Lower lobe of right lung (tissue), 2 donors: ENCODE measurements around the gene ARHGEF25. TPM values are rescaled to one million over a fixed set of nuclear protein-coding genes. Genes with fewer than 3 reads are reported as not detected.

ENCODE experiments used
- ATAC-seq, 2 donors: fragments of 200-7000 bp; cut with Tn5 transposase; one replicate each; pipeline ENCODE4 v1.9.1; 2020 to 2022; ENCODE audit warnings: mild to moderate bottlenecking in 2 of 2, moderate library complexity in 2 of 2
- DNase-seq: peaks from one replicate; pipeline ENCODE4 v3.0.0-alpha.2; 2020
- H3K27ac ChIP-seq: fragments of 200-600 bp; one replicate; pipeline ENCODE4 v1.8.0; 2022
- H3K27me3 ChIP-seq: fragments of 200-600 bp; one replicate; pipeline ENCODE4 v1.8.0; 2022; ENCODE audit warnings: low read depth
- H3K36me3 ChIP-seq: fragments of 200-600 bp; one replicate; pipeline ENCODE4 v1.8.0; 2022; ENCODE audit warnings: mild to moderate bottlenecking
- H3K4me1 ChIP-seq: fragments of 200-600 bp; one replicate; pipeline ENCODE4 v1.8.0; 2022
- H3K4me3 ChIP-seq: fragments of 200-600 bp; one replicate; pipeline ENCODE4 v1.8.0; 2022; ENCODE audit warnings: mild to moderate bottlenecking
- H3K9me3 ChIP-seq: fragments of 200-600 bp; one replicate; pipeline ENCODE4 v1.8.0; 2022
- intact Hi-C: fragments of 100-400 bp; cut with DNase I; formaldehyde crosslinking; loops from one replicate; pipeline ENCODE4 v1.11.0; 2022
- total RNA-seq: library from RNA; stranded (reverse); fragmentation: NEBNext Ultra II Directional; extraction: Animal tissue kit (Norgen Biotek cat#: 25700); gene quantifications from one replicate; pipeline ENCODE4 v1.2.1, GENCODE V29; 2021
- TF ChIP-seq, protein P1 (sequence below): fragments of 200-600 bp; IDR thresholded peaks from one replicate; pipeline ENCODE4 v1.8.0; 2022; ENCODE audit warnings: antibody characterized with exemption, mild to moderate bottlenecking
- donor health status: DM: no; HTN: yes; CAD: no; lungs with severe emphysema.

The ARHGEF25 gene
- total RNA-seq, 1 donor from 2014 or later: 11.5 TPM

DNA sequence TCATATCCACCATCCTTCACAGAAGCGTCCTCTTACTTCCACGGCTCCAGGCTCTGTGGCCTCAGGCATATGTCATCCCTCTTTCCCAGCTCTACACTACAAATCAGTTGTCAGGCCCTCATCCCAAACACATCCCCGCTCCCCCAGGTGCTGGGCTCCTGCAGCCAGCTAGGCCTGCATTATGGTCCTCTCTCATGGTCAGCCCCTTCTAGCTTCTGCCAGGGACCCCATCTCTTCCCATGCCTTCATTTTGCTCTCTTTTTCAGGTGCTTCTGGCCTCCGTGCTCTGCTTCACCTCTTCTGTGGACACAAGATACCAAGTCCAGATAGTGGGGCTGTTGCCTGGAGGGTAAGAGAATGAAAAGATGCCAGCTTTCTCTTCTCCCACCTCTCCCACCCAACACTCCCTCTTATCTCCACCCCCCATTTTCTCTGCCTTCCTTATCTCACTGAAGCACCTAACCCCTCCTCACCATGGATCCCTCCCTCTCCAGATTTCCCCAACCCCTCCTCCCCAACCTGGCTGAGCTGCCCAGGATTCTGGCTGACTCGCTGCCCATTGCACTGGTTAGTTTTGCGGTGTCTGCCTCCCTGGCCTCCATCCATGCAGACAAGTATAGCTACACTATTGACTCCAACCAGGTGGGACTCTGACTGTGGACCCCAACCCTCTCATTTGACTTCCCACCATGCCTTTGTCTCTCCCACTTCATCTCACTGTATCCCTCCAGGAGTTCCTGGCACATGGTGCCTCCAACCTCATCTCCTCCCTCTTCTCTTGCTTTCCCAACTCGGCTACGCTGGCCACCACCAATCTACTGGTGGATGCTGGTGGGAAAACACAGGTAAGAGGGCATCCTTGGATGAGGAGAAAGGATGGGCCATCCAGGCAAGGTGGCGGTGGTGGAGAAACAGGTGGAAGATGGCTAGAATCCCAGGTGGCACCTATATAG lies 11.3 kb downstream of the ARHGEF25 start:
- H3K27me3 ChIP-seq: peaks cover 97% of the 10 kb centered on the region
- no peak for DNase-seq
- no peaks in the 10 kb centered on the region for H3K9me3 ChIP-seq
- ATAC-seq: no peak
- H3K36me3 ChIP-seq: no peaks in the 10 kb centered on the region
- no peak overlapping the region for H3K4me3 ChIP-seq
- H3K27ac ChIP-seq: no peak overlapping the region
- peaks cover 27% of the 10 kb centered on the region for H3K4me1 ChIP-seq
- intact Hi-C loops: no loop called here
- TF ChIP-seq, protein P1, sequence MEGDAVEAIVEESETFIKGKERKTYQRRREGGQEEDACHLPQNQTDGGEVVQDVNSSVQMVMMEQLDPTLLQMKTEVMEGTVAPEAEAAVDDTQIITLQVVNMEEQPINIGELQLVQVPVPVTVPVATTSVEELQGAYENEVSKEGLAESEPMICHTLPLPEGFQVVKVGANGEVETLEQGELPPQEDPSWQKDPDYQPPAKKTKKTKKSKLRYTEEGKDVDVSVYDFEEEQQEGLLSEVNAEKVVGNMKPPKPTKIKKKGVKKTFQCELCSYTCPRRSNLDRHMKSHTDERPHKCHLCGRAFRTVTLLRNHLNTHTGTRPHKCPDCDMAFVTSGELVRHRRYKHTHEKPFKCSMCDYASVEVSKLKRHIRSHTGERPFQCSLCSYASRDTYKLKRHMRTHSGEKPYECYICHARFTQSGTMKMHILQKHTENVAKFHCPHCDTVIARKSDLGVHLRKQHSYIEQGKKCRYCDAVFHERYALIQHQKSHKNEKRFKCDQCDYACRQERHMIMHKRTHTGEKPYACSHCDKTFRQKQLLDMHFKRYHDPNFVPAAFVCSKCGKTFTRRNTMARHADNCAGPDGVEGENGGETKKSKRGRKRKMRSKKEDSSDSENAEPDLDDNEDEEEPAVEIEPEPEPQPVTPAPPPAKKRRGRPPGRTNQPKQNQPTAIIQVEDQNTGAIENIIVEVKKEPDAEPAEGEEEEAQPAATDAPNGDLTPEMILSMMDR: no peak

DNA sequence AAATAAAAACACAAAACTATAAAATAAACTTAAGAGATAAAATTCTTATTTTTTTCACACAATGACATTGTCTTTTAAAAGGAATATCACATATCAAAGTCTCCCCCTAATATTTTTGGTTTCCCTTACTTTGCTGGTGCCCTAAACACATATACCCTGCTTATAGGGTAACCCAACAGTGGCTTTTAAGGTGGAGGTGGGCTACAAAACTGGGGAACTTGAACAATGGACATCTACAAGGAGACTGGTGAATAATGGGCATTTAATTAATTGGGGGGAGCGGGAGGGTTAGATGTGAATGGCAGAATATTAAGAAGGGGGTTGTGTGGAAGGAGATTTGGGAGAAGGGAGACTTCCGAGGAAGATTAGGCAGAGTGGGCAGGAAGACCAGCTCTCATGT lies 12.2 kb downstream of the ARHGEF25 start:
- Histone ChIP-seq H3K27me3 (peaks cover 100% of the 10 kb centered on the region), H3K27ac (no peak overlapping the region)
- intact Hi-C loops: no loop called here

DNA sequence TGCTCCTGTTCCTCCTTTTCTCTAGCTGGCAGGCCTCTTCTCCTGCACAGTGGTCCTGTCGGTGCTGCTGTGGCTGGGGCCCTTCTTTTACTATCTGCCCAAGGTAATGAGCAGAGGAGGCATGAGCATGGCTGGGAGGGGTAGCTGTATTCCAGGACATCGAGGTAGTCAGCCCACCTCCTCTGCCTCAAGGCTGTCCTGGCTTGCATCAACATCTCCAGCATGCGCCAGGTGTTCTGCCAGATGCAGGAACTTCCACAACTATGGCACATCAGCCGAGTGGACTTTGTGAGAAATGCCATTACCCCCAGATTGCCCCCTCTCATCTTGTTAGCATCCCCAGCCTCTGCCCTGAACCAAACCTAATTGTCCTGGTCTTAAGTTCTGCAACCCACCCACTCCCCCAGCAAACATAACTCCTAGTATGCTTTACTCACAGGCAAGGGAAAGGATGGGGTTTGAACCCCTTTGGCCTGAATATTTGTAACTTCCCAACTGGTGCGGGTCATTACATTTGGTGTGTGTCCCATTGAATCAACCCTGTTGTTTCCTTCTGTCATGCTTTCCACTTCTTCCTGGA lies 12.7 kb downstream of the ARHGEF25 start:
- Histone ChIP-seq H3K9me3 (no peaks in the 10 kb centered on the region), H3K4me3 (no peak overlapping the region), H3K27me3 (peaks cover 100% of the 10 kb centered on the region), H3K4me1 (peaks cover 35% of the 10 kb centered on the region), H3K27ac (no peak overlapping the region), H3K36me3 (no peaks in the 10 kb centered on the region)
- ATAC-seq: no peak
- DNase-seq: no peak
- TF ChIP-seq, protein P1: no peak
- intact Hi-C loops: no loop called here

More for the DNA sequence above, 12.2 kb downstream of the ARHGEF25 start:
- ATAC-seq (no peak), DNase-seq (no peak)
- TF ChIP-seq, protein P1: no peak
- H3K4me1 ChIP-seq: peaks cover 35% of the 10 kb centered on the region
- no peaks in the 10 kb centered on the region for H3K9me3 ChIP-seq
- no peaks in the 10 kb centered on the region for H3K36me3 ChIP-seq
- no peak overlapping the region for H3K4me3 ChIP-seq

DNA sequence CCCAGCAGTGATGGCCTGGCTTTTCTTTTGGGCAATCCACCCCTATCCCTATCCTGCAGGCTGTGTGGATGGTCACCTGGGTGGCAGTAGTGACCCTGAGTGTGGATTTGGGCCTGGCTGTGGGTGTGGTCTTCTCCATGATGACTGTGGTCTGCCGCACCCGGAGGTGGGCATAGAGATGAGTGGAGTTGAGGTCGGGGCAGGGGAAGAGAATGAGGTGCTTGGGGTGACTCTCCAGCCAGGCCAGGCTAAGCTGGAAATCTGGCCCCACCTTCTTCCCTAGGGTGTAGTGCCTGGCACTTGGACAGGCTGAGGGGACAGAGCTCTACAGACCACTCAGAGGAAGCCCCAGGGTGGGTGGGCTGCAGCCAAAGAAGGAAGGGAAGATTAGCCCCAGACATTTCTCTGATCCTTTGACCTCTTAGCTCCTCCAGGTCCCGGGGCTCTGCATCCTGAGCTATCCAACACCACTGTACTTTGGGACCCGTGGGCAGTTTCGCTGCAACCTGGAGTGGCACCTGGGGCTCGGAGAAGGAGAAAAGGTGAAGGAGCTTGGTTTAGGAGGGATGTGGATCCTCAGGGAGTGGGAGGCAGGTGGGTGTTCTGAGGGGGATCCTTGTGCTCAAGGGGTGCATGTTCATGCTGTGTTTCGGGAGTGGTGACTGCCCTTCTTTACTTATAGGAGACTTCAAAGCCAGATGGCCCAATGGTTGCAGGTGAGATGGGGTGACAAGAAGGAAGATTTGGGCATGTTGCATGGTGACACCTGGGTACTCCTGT lies 13.4 kb downstream of the ARHGEF25 start:
- no peak for ATAC-seq
- peaks cover 33% of the 10 kb centered on the region for H3K4me1 ChIP-seq
- no peaks in the 10 kb centered on the region for H3K9me3 ChIP-seq
- H3K27me3 ChIP-seq: peaks cover 100% of the 10 kb centered on the region
- H3K36me3 ChIP-seq: no peaks in the 10 kb centered on the region
- intact Hi-C loops: no loop called here
- TF ChIP-seq, protein P1: no peak
- H3K27ac ChIP-seq: no peak overlapping the region
- no peak for DNase-seq
- no peak overlapping the region for H3K4me3 ChIP-seq

DNA sequence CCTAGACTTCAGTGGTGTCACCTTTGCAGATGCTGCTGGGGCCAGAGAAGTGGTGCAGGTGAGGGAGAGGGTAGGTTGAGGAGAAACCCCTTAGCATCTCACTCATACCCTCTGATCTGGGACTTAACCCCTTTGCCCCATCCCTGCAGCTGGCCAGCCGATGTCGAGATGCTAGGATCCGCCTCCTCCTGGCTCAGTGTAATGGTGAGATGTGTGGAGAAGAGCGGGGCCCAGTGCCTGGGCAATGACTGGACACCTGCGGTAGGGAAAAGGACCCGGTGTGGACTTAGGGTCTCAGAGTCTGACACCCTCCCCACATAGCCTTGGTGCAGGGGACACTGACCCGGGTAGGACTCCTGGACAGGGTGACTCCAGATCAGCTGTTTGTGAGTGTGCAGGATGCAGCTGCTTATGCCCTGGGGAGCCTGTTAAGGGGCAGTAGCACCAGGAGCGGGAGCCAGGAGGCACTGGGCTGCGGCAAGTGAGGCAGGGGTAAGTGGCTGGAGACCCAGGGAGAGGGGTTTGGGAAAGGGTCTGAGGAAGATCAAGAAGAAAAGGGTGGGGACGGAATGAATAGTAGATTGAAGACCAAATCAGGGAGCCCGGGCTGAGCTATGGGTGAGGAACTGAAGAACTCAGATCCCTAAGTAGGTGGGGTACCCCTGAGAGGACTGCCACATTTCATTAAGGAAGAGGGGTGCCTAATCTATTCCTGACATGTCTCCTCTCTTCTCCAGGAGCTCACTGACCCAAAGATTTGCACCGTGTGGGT lies 14.2 kb downstream of the ARHGEF25 start:
- no peaks in the 10 kb centered on the region for H3K36me3 ChIP-seq
- TF ChIP-seq, protein P1: no peak
- H3K4me1 ChIP-seq: peaks cover 29% of the 10 kb centered on the region
- no peaks in the 10 kb centered on the region for H3K9me3 ChIP-seq
- intact Hi-C loops: no loop called here
- DNase-seq: no peak
- no peak overlapping the region for H3K4me3 ChIP-seq
- ATAC-seq: no peak
- H3K27ac ChIP-seq: no peak overlapping the region
- H3K27me3 ChIP-seq: peaks cover 98% of the 10 kb centered on the region
